GM23338 (cell line): Measurements from ENCODE around the gene PKHD1. TPM values are rescaled to one million over a fixed set of nuclear protein-coding genes. Genes with fewer than 3 reads are reported as not detected.

Experiments used
- ATAC-seq: fragments of 200-7000 bp; cut with Tn5 transposase; 3 replicates; pipeline ENCODE4 v1.9.1; 2020
- DNase-seq: peaks from one replicate; pipeline ENCODE4 v3.0.0-alpha.2; 2015; ENCODE audit warnings: low spot score
- H2AFZ ChIP-seq: fragments of 200-600 bp; sonication (generic); 2 replicates; pipeline ENCODE4 v1.8.0; 2016; ENCODE audit warnings: antibody characterized with exemption, mild to moderate bottlenecking, moderate library complexity
- H3F3A ChIP-seq: fragments of 200-600 bp; sonication (generic); replicated peaks from 2 replicates; pipeline ENCODE4 v1.8.0; 2017; ENCODE audit warnings: antibody characterized with exemption, mixed run types, low read depth
- H3K27ac ChIP-seq: fragments of 200-600 bp; sonication (generic); 2 replicates; pipeline ENCODE4 v1.6.1; 2016; ENCODE audit warnings: low read depth
- H3K27me3 ChIP-seq: fragments of 200-600 bp; sonication (generic); 2 replicates; pipeline ENCODE4 v1.8.0; 2016; ENCODE audit warnings: mild to moderate bottlenecking, mixed run types, moderate library complexity; ENCODE audit not compliant: insufficient read depth
- H3K36me3 ChIP-seq: fragments of 200-600 bp; sonication (generic); 2 replicates; pipeline ENCODE4 v1.8.0; 2016; ENCODE audit warnings: mild to moderate bottlenecking; ENCODE audit not compliant: insufficient read depth
- H3K4me1 ChIP-seq: fragments of 200-600 bp; sonication (generic); 2 replicates; pipeline ENCODE4 v1.8.0; 2016; ENCODE audit warnings: mild to moderate bottlenecking, moderate library complexity; ENCODE audit not compliant: insufficient read depth
- H3K4me2 ChIP-seq: fragments of 200-600 bp; sonication (generic); 2 replicates; pipeline ENCODE4 v1.7.1; 2017; ENCODE audit warnings: mixed run types
- H3K4me3 ChIP-seq: fragments of 200-600 bp; sonication (generic); 2 replicates; pipeline ENCODE4 v1.6.1; 2016; ENCODE audit warnings: mixed run types
- H3K79me2 ChIP-seq: fragments of 200-600 bp; sonication (generic); replicated peaks from 2 replicates; pipeline ENCODE4 v1.8.0; 2017; ENCODE audit warnings: mild to moderate bottlenecking; ENCODE audit not compliant: insufficient read depth
- H3K9me2 ChIP-seq: fragments of 200-600 bp; sonication (generic); 2 replicates; pipeline ENCODE4 v1.8.0; 2017; ENCODE audit not compliant: insufficient read depth
- H4K20me1 ChIP-seq: fragments of 200-600 bp; sonication (generic); replicated peaks from 2 replicates; pipeline ENCODE4 v1.8.0; 2017; ENCODE audit warnings: mild to moderate bottlenecking; ENCODE audit not compliant: insufficient read depth
- H3K27ac Mint-ChIP-seq: 2 replicates; pipeline ENCODE4 v1.8.0; 2020; ENCODE audit warnings: inconsistent platforms, mild to moderate bottlenecking, moderate library complexity, mixed read lengths
- H3K27me3 Mint-ChIP-seq: 3 replicates; pipeline ENCODE4 v1.8.0; 2022; ENCODE audit warnings: low read depth, mild to moderate bottlenecking, moderate library complexity, mixed read lengths, inconsistent platforms; ENCODE audit not compliant: insufficient read depth, poor library complexity
- H3K36me3 Mint-ChIP-seq: 3 replicates; pipeline ENCODE4 v1.8.0; 2021; ENCODE audit warnings: low read depth, mild to moderate bottlenecking, inconsistent platforms, moderate library complexity, mixed read lengths
- H3K4me1 Mint-ChIP-seq: 3 replicates; pipeline ENCODE4 v1.8.0; 2020; ENCODE audit warnings: mild to moderate bottlenecking, inconsistent platforms, mixed read lengths
- H3K4me3 Mint-ChIP-seq: 3 replicates; pipeline ENCODE4 v1.8.0; 2021; ENCODE audit warnings: moderate library complexity, mild to moderate bottlenecking, inconsistent platforms, mixed read lengths
- H3K9me3 Mint-ChIP-seq: 3 replicates; pipeline ENCODE4 v1.8.0; 2020; ENCODE audit warnings: moderate library complexity, mild to moderate bottlenecking, inconsistent platforms, mixed read lengths
- EZH2phosphoT487 ChIP-seq: fragments of 200-600 bp; sonication (generic); IDR thresholded peaks from one replicate; pipeline ENCODE4 v1.8.1; 2018; ENCODE audit warnings: antibody characterized with exemption; ENCODE audit not compliant: unreplicated experiment
- NANOG ChIP-seq: IDR thresholded peaks from 2 replicates; pipeline ENCODE4 v1.6.1; 2016; ENCODE audit warnings: antibody characterized with exemption, borderline replicate concordance
- POLR2AphosphoS5 ChIP-seq: IDR thresholded peaks from 2 replicates; pipeline ENCODE4 v1.6.1; 2016; ENCODE audit warnings: antibody characterized with exemption, low read depth
- polyA plus RNA-seq: library from polyadenylated mRNA; unstranded; fragments of >200 nt; fragmentation: Nextera tagmentation; extraction: Ambion mirVana; gene quantifications from 2 replicates; pipeline ENCODE4 v1.2.1, GENCODE V29; 2016
- total RNA-seq: library from RNA; depleted of rRNA; stranded (reverse); fragments of >200 nt; shearing (Covaris generic); gene quantifications from 2 replicates; pipeline ENCODE4 v1.2.3, GENCODE V29; 2014
- TF ChIP-seq, protein P1 (sequence below): fragments of 250-450 bp; sonication (Bioruptor Pico); IDR thresholded peaks from 2 replicates; pipeline ENCODE4 v1.5.0; 2020; ENCODE audit warnings: mild to moderate bottlenecking, moderate library complexity
- TF ChIP-seq, protein P2 (sequence below): IDR thresholded peaks from 2 replicates; pipeline ENCODE4 v1.6.1; 2016; ENCODE audit warnings: antibody characterized with exemption
- TF ChIP-seq, protein P3 (sequence below), 2 experiments: fragments of 200-600 bp in 1 of 2; sonication (generic) in 1 of 2; conservative IDR thresholded peaks; 2 replicates each; pipeline versions ENCODE4 v1.5.1 to v1.6.1; 2016 to 2017; ENCODE audit warnings: antibody characterized with exemption in 2 of 2, low read depth in 2 of 2, mild to moderate bottlenecking in 2 of 2, moderate library complexity in 1 of 2

PKHD1 gene
- total and polyA plus RNA-seq, 2 experiments from 2014 or later = 0.03 to 0.07 TPM

DNA sequence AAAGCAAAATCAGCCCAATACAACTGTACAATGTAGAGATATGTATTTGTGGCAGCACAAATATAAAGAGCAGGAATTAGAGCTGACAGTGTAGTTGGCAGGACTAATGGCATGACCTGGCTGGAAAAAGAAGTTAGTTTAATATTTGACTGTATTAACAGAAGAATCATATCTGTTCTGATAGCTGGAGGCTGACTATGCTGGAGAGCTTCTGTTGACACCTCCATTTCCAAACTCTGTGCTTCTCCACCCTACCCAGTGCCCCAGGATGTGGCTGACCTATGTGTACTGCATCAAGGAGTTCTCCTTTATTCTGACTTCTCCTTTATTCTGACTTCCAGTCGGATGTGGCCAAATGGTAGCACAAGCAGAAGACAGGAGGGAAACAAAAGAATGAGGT, 299.3 kb downstream of the PKHD1 start (continued):
- TF ChIP-seq, protein P1, sequence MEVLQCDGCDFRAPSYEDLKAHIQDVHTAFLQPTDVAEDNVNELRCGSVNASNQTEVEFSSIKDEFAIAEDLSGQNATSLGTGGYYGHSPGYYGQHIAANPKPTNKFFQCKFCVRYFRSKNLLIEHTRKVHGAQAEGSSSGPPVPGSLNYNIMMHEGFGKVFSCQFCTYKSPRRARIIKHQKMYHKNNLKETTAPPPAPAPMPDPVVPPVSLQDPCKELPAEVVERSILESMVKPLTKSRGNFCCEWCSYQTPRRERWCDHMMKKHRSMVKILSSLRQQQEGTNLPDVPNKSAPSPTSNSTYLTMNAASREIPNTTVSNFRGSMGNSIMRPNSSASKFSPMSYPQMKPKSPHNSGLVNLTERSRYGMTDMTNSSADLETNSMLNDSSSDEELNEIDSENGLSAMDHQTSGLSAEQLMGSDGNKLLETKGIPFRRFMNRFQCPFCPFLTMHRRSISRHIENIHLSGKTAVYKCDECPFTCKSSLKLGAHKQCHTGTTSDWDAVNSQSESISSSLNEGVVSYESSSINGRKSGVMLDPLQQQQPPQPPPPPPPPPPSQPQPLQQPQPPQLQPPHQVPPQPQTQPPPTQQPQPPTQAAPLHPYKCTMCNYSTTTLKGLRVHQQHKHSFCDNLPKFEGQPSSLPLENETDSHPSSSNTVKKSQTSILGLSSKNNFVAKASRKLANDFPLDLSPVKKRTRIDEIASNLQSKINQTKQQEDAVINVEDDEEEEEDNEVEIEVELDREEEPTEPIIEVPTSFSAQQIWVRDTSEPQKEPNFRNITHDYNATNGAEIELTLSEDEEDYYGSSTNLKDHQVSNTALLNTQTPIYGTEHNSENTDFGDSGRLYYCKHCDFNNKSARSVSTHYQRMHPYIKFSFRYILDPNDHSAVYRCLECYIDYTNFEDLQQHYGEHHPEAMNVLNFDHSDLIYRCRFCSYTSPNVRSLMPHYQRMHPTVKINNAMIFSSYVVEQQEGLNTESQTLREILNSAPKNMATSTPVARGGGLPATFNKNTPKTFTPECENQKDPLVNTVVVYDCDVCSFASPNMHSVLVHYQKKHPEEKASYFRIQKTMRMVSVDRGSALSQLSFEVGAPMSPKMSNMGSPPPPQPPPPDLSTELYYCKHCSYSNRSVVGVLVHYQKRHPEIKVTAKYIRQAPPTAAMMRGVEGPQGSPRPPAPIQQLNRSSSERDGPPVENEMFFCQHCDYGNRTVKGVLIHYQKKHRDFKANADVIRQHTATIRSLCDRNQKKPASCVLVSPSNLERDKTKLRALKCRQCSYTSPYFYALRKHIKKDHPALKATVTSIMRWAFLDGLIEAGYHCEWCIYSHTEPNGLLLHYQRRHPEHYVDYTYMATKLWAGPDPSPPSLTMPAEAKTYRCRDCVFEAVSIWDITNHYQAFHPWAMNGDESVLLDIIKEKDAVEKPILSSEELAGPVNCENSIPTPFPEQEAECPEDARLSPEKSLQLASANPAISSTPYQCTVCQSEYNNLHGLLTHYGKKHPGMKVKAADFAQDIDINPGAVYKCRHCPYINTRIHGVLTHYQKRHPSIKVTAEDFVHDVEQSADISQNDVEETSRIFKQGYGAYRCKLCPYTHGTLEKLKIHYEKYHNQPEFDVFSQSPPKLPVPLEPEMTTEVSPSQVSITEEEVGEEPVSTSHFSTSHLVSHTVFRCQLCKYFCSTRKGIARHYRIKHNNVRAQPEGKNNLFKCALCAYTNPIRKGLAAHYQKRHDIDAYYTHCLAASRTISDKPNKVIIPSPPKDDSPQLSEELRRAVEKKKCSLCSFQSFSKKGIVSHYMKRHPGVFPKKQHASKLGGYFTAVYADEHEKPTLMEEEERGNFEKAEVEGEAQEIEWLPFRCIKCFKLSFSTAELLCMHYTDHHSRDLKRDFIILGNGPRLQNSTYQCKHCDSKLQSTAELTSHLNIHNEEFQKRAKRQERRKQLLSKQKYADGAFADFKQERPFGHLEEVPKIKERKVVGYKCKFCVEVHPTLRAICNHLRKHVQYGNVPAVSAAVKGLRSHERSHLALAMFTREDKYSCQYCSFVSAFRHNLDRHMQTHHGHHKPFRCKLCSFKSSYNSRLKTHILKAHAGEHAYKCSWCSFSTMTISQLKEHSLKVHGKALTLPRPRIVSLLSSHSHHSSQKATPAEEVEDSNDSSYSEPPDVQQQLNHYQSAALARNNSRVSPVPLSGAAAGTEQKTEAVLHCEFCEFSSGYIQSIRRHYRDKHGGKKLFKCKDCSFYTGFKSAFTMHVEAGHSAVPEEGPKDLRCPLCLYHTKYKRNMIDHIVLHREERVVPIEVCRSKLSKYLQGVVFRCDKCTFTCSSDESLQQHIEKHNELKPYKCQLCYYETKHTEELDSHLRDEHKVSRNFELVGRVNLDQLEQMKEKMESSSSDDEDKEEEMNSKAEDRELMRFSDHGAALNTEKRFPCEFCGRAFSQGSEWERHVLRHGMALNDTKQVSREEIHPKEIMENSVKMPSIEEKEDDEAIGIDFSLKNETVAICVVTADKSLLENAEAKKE (CRISPR knock-in tag) = no peak
- TF ChIP-seq, protein P2, sequence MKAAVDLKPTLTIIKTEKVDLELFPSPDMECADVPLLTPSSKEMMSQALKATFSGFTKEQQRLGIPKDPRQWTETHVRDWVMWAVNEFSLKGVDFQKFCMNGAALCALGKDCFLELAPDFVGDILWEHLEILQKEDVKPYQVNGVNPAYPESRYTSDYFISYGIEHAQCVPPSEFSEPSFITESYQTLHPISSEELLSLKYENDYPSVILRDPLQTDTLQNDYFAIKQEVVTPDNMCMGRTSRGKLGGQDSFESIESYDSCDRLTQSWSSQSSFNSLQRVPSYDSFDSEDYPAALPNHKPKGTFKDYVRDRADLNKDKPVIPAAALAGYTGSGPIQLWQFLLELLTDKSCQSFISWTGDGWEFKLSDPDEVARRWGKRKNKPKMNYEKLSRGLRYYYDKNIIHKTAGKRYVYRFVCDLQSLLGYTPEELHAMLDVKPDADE = no peak
- no peak for TF ChIP-seq NANOG
- TF ChIP-seq, protein P3, sequence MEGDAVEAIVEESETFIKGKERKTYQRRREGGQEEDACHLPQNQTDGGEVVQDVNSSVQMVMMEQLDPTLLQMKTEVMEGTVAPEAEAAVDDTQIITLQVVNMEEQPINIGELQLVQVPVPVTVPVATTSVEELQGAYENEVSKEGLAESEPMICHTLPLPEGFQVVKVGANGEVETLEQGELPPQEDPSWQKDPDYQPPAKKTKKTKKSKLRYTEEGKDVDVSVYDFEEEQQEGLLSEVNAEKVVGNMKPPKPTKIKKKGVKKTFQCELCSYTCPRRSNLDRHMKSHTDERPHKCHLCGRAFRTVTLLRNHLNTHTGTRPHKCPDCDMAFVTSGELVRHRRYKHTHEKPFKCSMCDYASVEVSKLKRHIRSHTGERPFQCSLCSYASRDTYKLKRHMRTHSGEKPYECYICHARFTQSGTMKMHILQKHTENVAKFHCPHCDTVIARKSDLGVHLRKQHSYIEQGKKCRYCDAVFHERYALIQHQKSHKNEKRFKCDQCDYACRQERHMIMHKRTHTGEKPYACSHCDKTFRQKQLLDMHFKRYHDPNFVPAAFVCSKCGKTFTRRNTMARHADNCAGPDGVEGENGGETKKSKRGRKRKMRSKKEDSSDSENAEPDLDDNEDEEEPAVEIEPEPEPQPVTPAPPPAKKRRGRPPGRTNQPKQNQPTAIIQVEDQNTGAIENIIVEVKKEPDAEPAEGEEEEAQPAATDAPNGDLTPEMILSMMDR (conservative IDR thresholded peaks at IDR 0.05; ENCODE audit: low read depth in 2 of 2) = no peak

DNA sequence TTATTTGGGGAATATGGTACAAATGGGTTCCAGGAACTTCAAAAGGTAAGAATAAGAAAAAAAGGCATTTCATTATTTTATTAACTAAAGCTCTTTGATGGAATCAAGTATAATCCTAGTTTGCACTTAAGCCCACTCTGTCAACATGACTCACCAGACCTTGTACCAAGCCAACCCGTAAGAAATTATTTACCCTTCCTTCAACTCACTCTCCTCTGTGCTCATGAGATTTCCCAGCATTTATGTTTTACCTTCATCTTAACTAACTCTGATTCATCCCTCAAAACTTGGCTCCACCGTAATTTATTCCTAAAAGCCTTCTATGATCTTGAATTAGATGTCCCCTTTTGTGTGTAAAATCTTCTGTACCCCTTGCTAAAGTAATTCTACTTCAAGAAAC, 308.7 kb downstream of the PKHD1 start:
- Histone ChIP-seq H3K4me3 (no peak overlapping the region), H3K9me2 (no peaks in the 10 kb centered on the region), H3K4me2 (no peak overlapping the region), H3K27ac (no peak overlapping the region), H4K20me1 (no peaks in the 10 kb centered on the region), H3K79me2 (no peaks in the 10 kb centered on the region), H3K27me3 (no peaks in the 10 kb centered on the region), H3K4me1 (no peaks in the 10 kb centered on the region), H3F3A (no peaks in the 10 kb centered on the region), H3K36me3 (no peaks in the 10 kb centered on the region), H2AFZ (no peak overlapping the region)
- DNase-seq = no peak
- Mint-ChIP-seq H3K4me3 (no peak overlapping the region), H3K27ac (no peak overlapping the region), H3K4me1 (no peaks in the 10 kb centered on the region), H3K9me3 (no peaks in the 10 kb centered on the region), H3K36me3 (no peaks in the 10 kb centered on the region), H3K27me3 (no peaks in the 10 kb centered on the region)
- ATAC-seq = no peak
- TF ChIP-seq POLR2AphosphoS5 (no peak), EZH2phosphoT487 (no peak)
- TF ChIP-seq, protein P1 (CRISPR knock-in tag) = no peak
